Fibroblast of skin of scalp (primary cell): ENCODE results near the gene KIAA0513.

Source experiments
- DNase-seq: peaks from one replicate; pipeline ENCODE4 v3.0.0-alpha.2; 2013

KIAA0513 gene

DNA sequence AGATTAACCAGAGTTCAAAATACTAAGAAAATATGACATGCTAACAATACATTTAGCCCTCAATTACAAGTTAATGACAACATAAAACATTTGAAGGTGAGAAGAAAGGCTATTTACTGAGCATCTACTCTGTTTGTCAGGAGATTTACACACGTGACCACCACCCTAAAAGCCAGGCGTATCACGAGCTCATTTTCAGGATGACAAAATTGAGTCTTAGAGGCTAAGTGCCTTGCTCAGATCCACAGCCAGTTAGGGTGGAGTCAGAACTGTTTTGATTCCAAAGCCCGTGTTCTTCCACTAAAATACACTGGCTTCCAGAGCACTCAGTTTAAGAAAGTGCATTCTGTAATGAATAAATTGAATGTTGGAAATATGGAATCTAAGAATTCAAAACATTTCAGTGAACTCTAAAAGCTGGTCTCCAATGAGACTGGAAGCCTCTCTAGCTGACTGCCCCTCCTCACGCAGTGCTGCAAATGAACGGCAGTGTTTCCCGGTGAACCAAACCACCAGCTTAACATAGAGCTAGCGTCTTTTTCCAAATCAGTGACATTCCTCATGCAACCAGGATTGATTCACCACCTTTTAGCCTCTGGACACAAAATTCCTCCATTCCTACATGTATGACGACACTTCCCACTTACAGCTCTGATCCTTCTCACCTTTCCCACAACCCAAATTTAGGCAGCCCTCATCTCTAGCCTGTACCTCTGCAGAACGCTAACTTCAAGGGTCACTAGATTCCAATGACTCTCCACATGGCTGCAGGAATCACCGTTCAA is 22.1 kb upstream of the KIAA0513 start:
- peak; percentile 63 for DNase-seq

DNA sequence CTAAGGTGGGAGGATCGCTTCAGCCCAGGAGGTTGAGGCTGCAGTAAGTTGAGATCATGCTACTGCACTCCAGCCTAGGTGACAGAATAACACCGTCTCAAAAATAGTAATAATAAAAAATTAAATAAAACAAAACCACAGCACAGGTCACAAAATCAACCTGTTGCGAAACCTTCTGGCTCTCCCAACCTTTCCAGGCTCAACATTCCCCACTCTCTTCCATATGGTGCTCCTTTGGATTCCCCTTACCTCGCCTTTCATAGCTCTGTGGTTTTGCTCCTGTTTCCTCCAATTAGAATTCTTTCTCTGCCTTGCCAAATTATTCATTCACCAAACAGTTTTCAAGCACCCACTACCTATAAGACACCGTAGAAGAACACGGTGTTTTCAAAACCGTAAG is 21.0 kb upstream of the KIAA0513 start:
- no peak for DNase-seq

DNA sequence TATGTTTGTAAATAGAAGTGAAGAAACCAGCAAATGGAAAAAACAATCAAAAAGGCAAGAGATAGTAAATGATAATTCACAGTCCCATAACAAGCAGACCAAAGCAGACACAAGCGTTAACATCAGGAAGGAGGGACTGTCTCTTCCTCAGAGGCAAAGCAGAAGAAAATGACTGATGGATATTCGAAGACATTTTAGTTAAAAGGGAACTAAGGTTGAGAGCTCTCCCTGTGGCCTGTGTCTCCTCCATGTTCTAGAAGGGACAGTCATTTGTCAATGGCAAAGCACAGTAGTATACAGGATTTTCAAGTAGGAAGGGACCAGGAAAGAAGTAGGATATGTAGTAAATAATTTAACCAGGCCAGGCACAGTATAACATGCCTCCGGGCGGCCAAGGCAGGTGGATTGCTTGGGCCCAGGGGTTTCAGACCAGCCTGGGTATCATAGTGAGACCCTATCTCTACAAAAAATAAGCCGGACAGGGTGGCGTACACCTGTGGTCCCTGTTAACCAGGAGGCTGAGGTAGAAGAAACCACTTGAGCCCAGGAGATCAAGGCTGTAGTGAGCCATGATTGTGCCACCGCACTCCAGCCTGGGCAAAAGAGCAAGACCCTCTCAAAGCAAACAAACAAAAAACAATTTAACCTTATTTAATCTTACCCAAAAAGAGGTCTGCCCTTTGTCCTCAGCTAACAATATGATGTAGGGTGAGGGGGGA is 19.9 kb upstream of the KIAA0513 start:
- DNase-seq, result no peak

DNA sequence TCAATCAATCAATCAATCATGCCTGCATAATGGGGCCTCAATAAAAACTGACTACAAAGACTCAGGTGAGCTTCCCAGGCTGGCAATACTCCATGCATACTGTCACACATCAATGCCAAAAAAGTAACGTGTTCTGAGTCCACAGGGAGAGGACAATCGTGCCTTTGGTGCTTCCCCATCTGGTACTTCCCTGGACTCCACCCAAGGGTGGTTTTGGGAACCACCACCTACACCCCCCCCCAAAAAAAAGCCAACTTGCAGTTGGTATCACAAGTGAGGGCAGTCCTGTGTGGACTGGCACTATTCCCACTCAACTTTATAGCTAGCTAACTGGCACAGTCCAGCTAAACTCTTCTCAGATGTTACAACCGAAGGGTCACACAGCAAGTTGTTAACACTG is 19.3 kb upstream of the KIAA0513 start:
- no peak for DNase-seq

DNA sequence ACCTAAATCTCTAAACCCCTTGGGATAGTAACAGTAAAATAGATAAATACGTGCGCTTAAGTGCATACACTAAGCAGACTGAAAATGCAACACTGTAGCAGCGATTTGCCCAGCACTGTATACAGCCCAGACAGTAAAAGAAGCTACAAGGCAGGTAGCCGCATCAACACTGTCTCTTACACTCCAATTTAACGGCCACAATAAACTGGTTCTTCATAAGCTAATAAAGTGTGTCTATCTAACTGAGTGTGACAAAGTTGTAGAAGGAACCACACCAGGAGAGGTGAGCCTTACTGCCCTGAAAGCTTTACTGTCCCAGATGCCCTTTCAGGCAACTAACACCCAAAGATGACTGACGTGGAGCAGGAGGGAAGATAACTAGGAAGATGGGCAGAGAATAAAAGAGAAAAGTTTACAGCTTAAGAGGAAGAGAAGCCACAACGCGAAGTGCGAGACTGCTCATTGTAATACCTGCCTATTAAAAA is 17.1 kb upstream of the KIAA0513 start:
- DNase-seq, result no peak

DNA sequence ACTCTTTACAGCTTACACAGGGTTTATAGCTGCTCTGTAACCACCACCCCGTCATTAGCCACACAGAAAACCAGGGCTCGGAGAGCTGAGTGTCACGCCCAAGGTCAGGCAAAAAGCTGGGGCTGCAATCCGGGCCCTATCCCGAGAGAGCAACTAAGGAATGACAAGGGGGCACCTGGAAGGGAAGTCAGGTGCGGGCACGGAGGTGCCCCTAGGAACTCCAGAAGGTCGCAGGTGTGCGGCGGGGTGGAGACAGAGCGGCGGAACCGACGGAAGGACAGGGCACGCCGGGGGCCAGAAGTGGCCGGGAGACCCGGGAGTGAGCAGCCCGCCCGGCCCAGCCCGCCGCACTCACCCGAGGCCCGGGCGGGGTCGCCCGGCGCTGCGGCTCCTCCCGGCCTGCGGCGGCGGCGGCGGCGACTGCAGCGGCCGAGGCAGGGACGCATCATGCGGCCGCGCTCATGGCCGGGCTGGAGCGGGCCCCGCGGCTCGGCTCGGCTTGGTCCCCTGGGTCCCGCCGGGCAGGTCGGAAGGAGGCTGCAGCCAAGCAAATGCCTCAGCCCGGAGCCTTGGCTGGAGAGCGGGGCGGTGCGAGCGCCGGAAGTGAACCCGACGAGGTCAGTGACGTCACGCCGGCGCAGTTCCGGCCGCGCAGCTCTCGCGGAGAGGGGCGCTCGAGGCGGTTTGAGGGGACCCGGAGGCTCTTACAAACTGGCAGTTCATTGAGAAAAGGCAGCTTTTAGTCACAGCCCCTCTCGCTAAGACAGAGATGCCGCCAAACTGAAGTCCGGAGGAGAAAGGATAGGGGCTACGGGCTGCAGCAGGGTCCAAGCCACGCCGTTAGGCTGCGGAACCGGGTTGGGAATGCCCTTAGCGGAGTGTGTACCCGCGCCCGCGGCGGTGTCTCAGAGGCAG is 16.4 kb upstream of the KIAA0513 start, which contains the start of gene ZDHHC7:
ZDHHC7 (minus strand) TSS at position 605 of the 915 bp plus-strand sequence. CDS start 20,917 bp downstream, outside the sequence.
- DNase-seq, result peak; percentile 87

DNA sequence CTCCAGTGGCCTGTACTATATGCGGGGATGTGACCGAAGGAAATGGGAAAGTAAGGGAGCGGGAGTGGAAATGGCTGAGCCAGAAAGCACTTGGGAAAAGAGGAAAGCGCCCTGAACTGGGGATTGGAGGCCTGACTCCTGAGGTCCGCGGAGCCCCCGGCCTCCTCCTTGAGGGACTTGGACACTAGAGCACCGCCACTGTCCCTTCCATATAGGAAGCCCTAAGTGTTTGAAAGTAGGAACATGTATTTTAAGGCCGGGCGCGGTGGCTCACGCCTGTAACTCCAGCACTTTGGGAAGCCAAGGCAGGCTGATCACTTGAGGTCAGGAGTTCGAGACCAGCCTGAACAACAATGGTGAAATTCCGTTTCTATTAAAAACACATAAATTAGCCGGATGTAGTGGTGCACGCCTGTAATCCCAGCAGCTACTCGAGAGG is 15.7 kb upstream of the KIAA0513 start:
- DNase-seq, result no peak

DNA sequence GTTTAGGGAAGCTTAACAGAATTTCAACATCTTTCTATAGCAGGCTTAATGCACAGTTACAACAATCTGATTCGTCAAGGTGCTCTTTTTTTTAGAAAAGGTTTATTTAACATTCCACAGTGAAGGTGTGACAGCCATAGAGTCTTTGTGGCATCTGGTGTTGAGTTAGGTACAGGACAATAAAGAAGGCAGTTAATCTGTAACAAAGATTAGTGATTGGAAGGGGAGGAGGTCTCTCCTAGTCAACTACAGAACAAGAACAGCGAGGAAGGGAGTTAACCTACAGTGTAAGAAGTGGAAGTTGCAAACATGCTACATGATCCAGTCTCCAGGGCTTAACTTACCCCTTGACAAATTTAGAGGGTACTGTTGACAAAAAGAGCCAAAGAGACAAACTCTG is 13.3 kb upstream of the KIAA0513 start:
- DNase-seq, result no peak

DNA sequence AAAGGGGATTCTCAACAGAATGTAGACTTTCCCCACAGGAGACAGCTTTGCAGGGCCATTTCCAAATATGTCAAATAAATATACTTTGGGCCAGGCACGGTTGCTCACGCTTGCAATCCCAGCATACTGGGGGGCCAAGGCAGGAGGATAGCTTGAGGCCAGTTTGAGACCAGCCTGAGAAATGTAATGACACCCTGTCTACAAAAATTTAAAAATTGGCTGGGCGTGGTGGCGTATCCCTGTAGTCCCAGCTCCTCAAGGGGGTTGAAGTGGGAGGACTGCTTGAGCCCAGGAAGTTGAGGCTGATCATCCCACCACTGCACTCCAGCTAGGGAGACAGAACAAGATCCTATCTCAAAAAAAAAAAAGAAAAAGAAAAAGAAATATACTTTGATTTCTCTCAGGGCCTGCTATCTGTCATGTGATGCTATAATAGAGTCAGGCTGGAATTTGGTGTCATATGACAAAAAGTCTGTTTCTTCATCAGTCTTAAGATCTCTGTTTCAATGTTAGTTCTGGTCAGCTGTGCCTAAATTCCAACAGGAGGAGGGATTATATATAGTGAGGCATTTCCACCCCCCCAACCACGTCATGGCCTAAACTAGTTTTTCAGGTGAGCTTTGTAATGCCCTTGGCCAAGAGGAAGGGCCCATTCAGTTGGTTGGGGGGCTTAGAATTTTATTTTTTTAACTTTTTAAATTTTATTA is 12.0 kb upstream of the KIAA0513 start:
- DNase-seq, result no peak

DNA sequence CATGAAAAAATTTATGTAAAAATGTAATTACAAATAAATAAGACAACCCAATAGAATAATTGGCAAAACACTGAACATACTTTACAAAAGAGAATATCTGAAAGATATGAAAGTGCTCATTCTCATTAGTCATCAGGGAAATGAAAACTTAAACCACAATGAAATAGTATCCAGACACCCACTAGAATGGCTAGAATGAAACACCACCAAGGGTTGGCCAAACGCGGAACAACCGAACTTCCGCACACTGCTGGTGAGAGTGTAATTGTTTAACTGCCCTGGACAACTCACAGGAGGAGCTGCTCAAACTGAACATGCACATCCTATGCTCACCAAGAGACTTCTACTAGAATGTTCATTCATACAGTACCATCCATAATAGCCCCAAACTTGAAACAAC is 10.4 kb upstream of the KIAA0513 start:
- DNase-seq, result no peak

DNA sequence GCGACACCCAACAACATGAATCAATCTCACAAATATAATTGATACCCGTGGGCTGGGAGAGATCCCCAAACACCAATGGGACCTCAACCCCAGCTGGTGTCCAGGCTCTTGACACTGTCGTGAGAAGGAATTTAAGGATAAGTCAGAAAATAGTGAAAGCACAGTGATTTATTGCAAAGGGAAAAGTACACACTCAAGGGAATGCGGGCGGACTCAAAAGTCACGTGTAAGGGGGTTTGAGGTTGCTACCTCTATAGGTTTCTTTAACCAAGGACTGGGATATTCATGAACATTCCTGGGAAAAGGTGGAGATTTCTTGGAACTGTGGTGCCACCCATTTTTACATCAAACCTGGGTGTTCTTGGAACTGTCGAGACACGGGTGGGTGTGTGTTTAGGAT is 10.0 kb upstream of the KIAA0513 start:
- DNase-seq, result no peak

DNA sequence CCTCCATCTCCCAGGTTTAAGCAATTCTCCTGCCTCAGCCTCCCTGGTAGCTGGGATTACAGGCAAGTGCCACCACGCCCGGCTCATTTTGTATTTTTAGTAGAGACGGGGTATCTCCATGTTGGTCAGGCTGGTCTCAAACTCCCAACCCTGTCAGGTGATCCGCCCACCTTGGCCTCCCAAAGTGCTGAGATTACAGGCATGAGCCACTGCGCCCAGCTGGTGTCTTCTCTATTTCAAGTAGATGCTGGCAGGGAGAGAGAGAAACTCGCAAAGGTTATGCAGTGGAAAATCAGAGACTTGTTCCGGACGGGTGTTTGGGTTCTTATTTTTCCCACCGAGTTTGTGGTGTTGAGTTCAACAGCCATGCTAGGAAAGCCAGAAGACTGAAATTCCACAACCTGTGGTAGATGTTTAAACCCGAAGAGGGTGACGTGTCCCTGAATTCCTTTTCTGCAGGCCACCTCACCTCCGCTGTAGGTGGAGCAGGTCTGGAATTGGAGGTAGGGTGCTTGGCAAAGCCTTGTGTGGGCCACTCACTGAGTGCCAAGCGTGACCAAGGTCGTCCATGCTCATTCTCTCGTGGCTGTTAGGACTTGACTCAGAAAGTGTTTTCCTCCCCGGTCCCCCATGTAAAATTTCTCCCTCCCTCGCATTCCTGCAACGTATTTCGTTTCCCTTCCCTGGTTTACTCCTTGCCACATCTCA is 8.9 kb upstream of the KIAA0513 start:
- no peak for DNase-seq

DNA sequence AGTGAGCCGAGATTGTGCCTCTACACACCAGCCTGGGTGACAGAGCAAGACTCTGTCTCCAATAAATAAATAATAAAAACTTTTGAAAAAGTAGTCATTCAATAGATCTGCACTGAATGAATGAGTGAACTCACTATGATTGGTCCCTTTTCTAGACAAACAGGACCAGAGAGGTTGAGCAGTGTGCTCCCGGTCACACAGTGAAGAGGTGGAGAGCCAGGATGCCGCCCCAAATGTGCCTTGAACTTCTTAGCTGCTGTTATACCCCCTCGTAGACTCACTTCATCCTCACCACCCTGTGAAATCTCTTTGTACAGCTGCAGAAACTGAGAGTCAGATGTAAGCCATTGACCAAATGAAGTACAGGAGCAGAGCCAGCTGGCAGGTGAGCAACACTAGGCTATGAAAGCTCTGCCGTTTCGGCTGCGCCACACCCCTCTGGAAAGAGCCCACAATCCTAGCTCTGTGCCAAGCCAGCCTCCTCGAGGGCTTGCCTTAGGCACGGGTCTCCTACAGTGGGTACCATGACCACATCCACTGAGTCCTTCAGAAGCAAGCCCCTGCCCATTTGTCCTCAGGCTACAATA is 7.8 kb upstream of the KIAA0513 start:
- no peak for DNase-seq

DNA sequence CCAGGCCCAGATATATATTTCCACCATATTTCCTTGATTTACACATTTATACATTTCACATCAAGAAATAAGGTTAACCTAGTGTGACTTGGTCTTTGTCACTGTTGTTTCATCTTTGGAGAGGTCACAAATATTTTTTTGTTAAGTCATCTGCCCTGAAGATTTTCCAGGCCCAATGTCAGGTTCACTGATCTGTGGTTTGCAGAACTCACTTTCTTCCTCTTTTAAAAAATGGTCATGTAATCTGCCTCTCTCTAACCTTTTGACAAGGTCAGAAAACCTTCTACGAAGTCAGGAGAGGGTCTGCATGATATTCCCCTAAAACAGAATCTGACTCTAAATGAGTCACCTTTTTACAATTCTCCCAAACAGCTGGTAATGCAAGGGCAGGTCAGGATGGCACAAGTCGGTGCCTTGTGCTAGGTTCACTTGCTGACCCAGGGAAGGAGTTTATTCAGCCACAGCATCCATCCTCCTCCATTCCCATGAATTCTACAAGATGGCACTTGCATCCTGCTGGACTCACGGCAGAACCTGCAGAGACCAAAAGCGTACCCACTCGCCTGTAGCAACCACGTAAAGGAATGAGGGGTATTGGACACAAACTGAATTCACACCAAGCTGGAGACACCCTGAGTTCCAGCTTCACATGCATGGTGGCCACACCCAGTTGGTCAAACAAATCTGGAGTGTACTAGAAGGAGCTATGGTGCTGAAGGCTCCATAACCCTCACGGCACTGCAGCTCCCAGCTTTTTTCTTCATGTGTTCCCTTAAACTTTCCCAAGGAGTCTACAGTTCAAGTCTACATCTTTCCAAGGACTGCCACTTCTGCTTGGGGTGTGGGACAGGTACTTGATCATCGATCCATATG is 1.6 kb upstream of the KIAA0513 start:
- DNase-seq, result no peak

DNA sequence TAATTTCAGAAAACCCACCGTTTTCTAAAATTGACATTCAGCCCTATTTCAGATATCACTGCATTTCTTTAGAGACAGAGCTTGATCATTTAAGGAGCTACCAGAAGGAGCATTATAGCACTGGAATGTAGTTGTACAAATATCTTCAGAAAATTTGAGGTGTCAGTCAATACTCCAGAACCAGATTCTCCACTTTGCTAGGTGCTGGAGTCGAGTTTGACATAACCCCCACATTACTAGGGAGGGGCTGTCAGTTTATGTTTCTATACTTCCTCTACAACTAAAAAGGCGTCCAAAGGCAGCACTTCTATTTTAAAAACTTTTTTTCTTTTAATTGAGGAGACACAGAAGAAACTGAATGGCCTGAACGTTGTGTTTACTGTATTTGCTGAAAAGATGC is 892 bp upstream of the KIAA0513 start:
- no peak for DNase-seq

DNA sequence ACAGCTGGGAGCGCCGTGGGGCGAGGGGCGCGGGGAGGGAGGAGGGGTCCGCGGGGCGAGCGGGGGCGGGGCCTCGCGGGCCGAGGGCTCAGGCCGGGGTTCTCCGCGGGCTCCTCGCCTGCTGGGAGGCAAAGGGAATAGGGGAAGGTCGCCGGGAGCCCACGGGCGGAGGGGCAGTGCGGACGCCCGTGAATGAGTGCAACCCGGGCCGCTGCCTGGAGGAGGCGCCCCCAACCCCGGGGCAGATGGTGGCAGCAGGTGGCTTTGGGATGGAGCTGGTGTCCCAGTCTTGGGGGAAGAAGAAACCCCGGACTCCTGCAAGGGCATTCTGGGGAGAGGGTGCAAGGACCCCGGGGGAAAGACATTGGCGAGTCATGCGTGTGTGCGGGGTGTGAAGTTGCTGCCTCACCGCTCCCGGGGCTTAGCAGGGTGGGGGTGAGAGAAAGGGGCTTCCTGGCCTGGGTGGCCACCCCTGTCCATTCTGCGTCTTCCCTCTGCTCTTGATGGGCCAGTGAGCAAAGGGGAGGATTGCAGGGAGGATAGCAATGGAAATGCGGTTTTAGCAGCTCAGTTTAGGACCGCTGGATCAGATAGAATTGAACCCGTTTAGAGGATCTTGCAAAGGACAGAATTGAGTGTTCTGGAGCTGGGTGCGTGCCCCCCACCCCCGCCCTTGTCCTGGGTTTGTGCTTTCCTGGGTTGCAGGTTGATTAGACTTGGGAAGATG is 526 bp downstream of the KIAA0513 start:
- DNase-seq, result no peak

DNA sequence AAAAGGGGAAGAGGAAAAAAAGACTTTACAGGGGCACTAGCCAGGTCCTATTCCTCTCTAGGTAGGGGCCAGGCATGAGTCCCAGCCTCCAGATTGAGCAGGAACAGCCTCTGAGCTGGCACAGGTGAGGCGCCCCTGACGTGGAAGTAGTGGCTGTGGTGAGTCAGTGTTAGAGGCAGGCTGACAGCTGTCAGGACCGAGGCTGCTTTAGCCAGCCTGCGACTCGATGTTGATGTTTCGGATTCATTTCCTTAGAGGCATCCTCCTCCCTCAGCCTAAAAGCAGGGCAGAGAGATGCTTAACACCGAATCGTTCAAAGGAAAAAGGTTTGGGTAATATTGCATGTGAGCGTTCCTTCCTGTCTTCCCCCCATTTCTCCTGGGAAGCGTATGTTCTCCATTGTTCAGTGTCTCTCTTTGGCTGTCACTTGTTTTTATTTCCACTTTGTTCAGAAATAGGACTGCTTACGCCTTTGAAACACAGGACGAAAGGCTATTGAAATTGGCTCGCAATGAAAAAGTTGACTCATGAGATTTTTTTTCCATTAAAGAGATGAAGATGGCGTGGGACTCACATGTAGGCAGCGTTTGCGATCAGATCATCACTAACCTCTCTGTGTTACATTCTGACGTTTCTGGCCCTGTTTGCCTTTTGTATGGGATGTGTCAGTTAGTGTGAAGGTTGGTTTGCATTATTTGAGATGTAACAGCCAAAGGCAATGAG is 1.3 kb downstream of the KIAA0513 start:
- peak; percentile 27 for DNase-seq

DNA sequence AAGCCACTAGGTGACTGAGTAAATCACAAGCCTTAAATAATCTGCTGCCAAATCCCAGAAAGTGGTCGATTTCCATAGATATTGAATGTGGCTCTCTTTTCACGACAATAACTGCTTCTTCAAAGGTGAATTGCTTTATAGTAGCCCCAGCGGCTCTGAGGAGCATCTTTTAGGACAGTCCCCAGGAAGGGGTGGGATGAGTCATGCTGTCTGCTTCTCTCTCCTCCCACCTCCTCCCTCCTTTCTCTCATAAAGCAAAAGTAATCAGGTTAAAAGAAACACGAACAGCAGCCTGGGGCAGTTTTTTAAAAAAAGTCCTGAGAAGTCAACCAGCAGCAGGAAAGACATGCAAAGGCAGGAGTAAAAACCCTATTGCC is 1.8 kb downstream of the KIAA0513 start:
- peak; percentile 27 for DNase-seq

DNA sequence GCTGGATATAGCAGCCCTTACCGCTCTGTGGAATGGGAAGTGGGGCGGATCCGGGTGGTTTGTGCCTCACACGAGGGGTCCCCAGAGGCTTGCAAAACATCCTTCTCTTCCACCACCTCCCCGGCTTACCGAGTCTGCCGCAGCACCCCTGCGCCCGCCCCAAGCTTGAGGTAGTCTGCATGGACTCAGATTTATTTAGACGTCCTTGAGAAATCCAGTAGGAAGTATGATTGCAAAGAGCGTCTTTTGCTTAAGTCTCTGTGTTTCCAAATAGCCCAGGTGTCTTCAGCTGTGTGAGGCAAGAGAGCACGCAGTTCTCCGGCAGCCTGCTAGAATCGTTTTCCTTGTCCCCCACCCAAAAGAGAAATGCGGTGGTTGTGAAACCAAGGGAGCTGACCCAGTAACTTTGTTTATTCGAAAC is 2.4 kb downstream of the KIAA0513 start:
- no peak for DNase-seq
